Measurements from ENCODE around the gene FBXW7.

FBXW7 gene

GRCh38 chr4:152422817-152423320 lies 113.0 kb downstream of the FBXW7 start:
- no peak for TF ChIP-seq CSDC2 (CRISPR knock-in tag; IDR thresholded peaks at IDR 0.05)
- no peak for TF ChIP-seq CREB5 (CRISPR knock-in tag; IDR thresholded peaks at IDR 0.05; ENCODE audit: low read depth)
- TF ChIP-seq ESRRG (CRISPR knock-in tag; IDR thresholded peaks at IDR 0.05) = no peak
- TF ChIP-seq CSRNP3 (CRISPR knock-in tag; IDR thresholded peaks at IDR 0.05) = no peak
- no peak for TF ChIP-seq TOX (CRISPR knock-in tag; IDR thresholded peaks at IDR 0.05; ENCODE audit: borderline replicate concordance)
- TF ChIP-seq PATZ1 (CRISPR knock-in tag; IDR thresholded peaks at IDR 0.05; ENCODE audit: borderline replicate concordance) = no peak
- no peak for TF ChIP-seq SNAI2 (CRISPR knock-in tag; IDR thresholded peaks at IDR 0.05)
- no peak for TF ChIP-seq BACH2 (CRISPR knock-in tag; IDR thresholded peaks at IDR 0.05; ENCODE audit: borderline replicate concordance)
- no peak for TF ChIP-seq POU6F1 (CRISPR knock-in tag; IDR thresholded peaks at IDR 0.05; ENCODE audit: borderline replicate concordance, low read depth)
- TF ChIP-seq OSR1 (CRISPR knock-in tag; IDR thresholded peaks at IDR 0.05) = no peak
- no peak for TF ChIP-seq ZFP30 (CRISPR knock-in tag; IDR thresholded peaks at IDR 0.05)
- no peak for TF ChIP-seq ZC3H10 (CRISPR knock-in tag; IDR thresholded peaks at IDR 0.05)
- no peak for TF ChIP-seq TCF4 (CRISPR knock-in tag; IDR thresholded peaks at IDR 0.05; ENCODE audit: borderline replicate concordance)
- no peak for TF ChIP-seq ZNF70 (CRISPR knock-in tag; IDR thresholded peaks at IDR 0.05)
- TF ChIP-seq GLIS3 (CRISPR knock-in tag; IDR thresholded peaks at IDR 0.05) = no peak
- TF ChIP-seq PPARA (CRISPR knock-in tag; IDR thresholded peaks at IDR 0.05; ENCODE audit: borderline replicate concordance) = no peak
- TF ChIP-seq ARNTL (CRISPR knock-in tag; IDR thresholded peaks at IDR 0.05; ENCODE audit: borderline replicate concordance, low read depth) = no peak
- no peak for TF ChIP-seq ZNF8 (CRISPR knock-in tag; IDR thresholded peaks at IDR 0.05)
- TF ChIP-seq ZNF565 (CRISPR knock-in tag; conservative IDR thresholded peaks at IDR 0.05; ENCODE audit: low read depth) = no peak
- TF ChIP-seq ISL1 (CRISPR knock-in tag; IDR thresholded peaks at IDR 0.05) = no peak
- ATAC-seq = no peak

GRCh38 chr4:152421576-152421975 lies 114.3 kb downstream of the FBXW7 start:
- no peak for ATAC-seq
- TF ChIP-seq SNAI2 (CRISPR knock-in tag; IDR thresholded peaks at IDR 0.05) (no peak), ESRRG (CRISPR knock-in tag; IDR thresholded peaks at IDR 0.05) (no peak), CREB5 (CRISPR knock-in tag; IDR thresholded peaks at IDR 0.05; ENCODE audit: low read depth) (no peak), PPARA (CRISPR knock-in tag; IDR thresholded peaks at IDR 0.05; ENCODE audit: borderline replicate concordance) (no peak), RARB (CRISPR knock-in tag; IDR thresholded peaks at IDR 0.05) (no peak), ZNF8 (CRISPR knock-in tag; IDR thresholded peaks at IDR 0.05) (no peak), ISL1 (CRISPR knock-in tag; IDR thresholded peaks at IDR 0.05) (no peak), OSR1 (CRISPR knock-in tag; IDR thresholded peaks at IDR 0.05) (no peak), TSHZ2 (CRISPR knock-in tag; IDR thresholded peaks at IDR 0.05) (no peak), ZNF70 (CRISPR knock-in tag; IDR thresholded peaks at IDR 0.05) (no peak), BACH2 (CRISPR knock-in tag; IDR thresholded peaks at IDR 0.05; ENCODE audit: borderline replicate concordance) (no peak), ARNTL (CRISPR knock-in tag; IDR thresholded peaks at IDR 0.05; ENCODE audit: borderline replicate concordance, low read depth) (no peak), ZFP30 (CRISPR knock-in tag; IDR thresholded peaks at IDR 0.05) (no peak), CSDC2 (CRISPR knock-in tag; IDR thresholded peaks at IDR 0.05) (no peak), ZC3H10 (CRISPR knock-in tag; IDR thresholded peaks at IDR 0.05) (no peak), CSRNP3 (CRISPR knock-in tag; IDR thresholded peaks at IDR 0.05) (no peak), TCF4 (CRISPR knock-in tag; IDR thresholded peaks at IDR 0.05; ENCODE audit: borderline replicate concordance) (no peak), TOX (CRISPR knock-in tag; IDR thresholded peaks at IDR 0.05; ENCODE audit: borderline replicate concordance) (no peak), GLIS3 (CRISPR knock-in tag; IDR thresholded peaks at IDR 0.05) (no peak)
